Coronary artery (tissue), 2 donors: ENCODE results near the gene TNS4.

ENCODE experiments used
- DNase-seq: peaks from one replicate; pipeline ENCODE4 v3.0.0-alpha.2; 2017; ENCODE audit warnings: low spot score
- H3K27ac ChIP-seq, 2 donors: fragments of 200-600 bp; sonication (generic); one replicate each; pipeline ENCODE4 v1.5.1; 2016 to 2019
- H3K4me3 ChIP-seq: fragments of 200-600 bp; sonication (generic); 2 replicates; pipeline ENCODE4 v1.5.1; 2016; ENCODE audit warnings: mild to moderate bottlenecking, moderate library complexity
- CTCF ChIP-seq: fragments of 200-600 bp; sonication (generic); IDR thresholded peaks from one replicate; pipeline ENCODE4 v1.5.1; 2019; ENCODE audit warnings: antibody characterized with exemption

TNS4 gene

GRCh38 chr17:40519089-40519775 lies 17.8 kb upstream of the TNS4 start:
- no peak for TF ChIP-seq CTCF
- Histone ChIP-seq H3K27ac (no peak overlapping the region), H3K4me3 (no peak overlapping the region)
- DNase-seq = peak; percentile 60

GRCh38 chr17:40518401-40519088 lies 17.1 kb upstream of the TNS4 start:
- no peak for TF ChIP-seq CTCF
- Histone ChIP-seq H3K27ac (no peak overlapping the region), H3K4me3 (no peak overlapping the region)
- DNase-seq = peak; percentile 52

- no peak overlapping the region for H3K4me3 ChIP-seq
- DNase-seq = peak; percentile 40
- no peak for TF ChIP-seq CTCF
- no peak overlapping the region for H3K27ac ChIP-seq
Observed at GRCh38 chr17:40517981-40518380, 16.6 kb upstream of the TNS4 start.

GRCh38 chr17:40517286-40517662 lies 15.9 kb upstream of the TNS4 start:
- no peak overlapping the region for H3K27ac ChIP-seq
- DNase-seq = peak; percentile 0
- no peak overlapping the region for H3K4me3 ChIP-seq
- no peak for TF ChIP-seq CTCF

DNA sequence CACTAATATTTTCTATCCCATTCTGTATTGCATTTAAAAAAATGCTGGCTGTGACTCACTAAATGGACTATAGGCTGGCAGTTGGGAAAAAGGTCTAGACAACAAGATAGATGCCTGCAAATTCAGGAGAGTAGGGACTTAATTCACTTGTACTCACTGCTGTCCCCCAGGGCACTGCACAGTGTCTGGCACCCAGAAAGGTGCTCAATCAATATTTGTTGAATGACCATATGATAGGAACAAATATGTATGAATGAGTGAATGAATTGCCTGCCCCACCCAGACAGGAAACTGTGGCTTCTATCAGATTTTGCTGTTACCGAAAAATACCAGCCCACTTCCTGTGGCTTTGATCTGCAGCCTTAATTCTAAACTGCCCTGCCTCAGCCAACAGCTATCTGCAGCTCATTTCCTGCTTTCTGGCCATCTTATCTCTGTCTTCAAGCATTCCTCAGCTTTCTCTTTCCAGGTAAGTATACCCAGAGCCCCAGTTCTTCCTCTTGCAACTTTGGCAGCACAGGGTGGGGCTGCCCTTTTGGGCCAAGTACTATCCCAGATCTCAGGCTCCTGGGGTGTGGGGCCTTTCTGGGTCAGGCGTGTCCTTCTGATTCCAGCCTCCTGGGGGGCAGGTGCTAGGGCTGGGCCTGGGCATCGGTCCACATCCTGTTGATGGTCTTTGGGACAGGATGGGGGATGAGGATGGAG lies 15.3 kb upstream of the TNS4 start:
- Histone ChIP-seq H3K27ac (no peak overlapping the region), H3K4me3 (no peak overlapping the region)
- peak; percentile 64 for DNase-seq
- no peak for TF ChIP-seq CTCF

DNA sequence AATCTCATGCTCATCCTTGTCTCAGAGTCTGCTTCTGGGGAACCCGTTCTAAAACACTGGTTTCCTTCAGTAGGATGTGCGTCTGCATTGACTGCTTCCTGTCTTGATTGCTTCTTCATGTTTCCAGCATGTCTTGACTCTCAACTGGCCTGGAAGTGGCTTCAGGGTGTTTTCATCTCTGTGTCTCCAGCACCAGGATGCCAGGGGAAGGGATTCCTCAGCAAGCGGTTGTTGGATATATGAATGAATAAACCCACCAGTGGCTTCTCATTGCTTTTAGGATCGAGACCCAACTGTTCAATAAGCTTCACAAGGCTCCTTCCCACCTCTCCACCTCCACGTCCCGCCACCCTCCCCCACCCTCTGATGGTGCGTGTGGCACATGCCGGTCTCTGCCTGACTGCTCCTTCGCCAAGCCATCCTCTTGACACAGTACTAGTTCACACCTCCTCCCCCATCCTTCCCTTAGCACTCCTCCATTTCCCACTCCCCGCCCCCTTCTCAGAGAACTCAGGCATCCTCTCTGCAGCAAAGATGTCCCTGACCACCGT lies 14.1 kb upstream of the TNS4 start:
- DNase-seq = peak; percentile 49

More for the DNA sequence above, 14.1 kb upstream of the TNS4 start:
- H3K4me3 ChIP-seq = no peak overlapping the region
- no peak overlapping the region for H3K27ac ChIP-seq
- TF ChIP-seq CTCF = no peak
